Activated CD8-positive, alpha-beta T cell treated with anti-CD3 and anti-CD28 coated beads, Interleukin-2, amount 10 ng/mL, durations not matched to agents 7 days and 5 days (primary cell): Measurements from ENCODE around the gene TRIM23. TPM values are rescaled to one million over a fixed set of nuclear protein-coding genes. Genes with fewer than 3 reads are reported as not detected.
A peak's percentile ranks its signal among the peaks of the same experiment; 100 is the strongest.

Experiments used
- ATAC-seq: fragments of 150-1000 bp; cut with Tn5 transposase; one replicate; pipeline ENCODE4 v1.10.0; 2021; ENCODE audit warnings: moderate library complexity
- CTCF ChIA-PET: fragments of 350-600 bp; sonication (Branson Sonifier 250); formaldehyde crosslinking; loops from one replicate; lab custom pipeline; 2021; ENCODE audit warnings: antibody characterized with exemption; lab: Charles Lee
- POLR2A ChIA-PET: fragments of 350-600 bp; sonication (Branson Sonifier 250); formaldehyde crosslinking; loops from one replicate; lab custom pipeline; 2021; ENCODE audit warnings: antibody characterized with exemption; lab: Charles Lee
- DNase-seq: peaks from one replicate; pipeline ENCODE4 v3.0.0-alpha.2; 2020
- H3K27ac Mint-ChIP-seq: one replicate; pipeline ENCODE4 v1.8.0; 2021; ENCODE audit warnings: mild to moderate bottlenecking, mixed read lengths
- H3K27me3 Mint-ChIP-seq: one replicate; pipeline ENCODE4 v1.8.0; 2021; ENCODE audit warnings: low read depth, mixed read lengths
- H3K36me3 Mint-ChIP-seq: one replicate; pipeline ENCODE4 v1.8.0; 2021; ENCODE audit warnings: low read depth, mixed read lengths
- H3K4me1 Mint-ChIP-seq: one replicate; pipeline ENCODE4 v1.8.0; 2021; ENCODE audit warnings: low read depth, mixed read lengths
- H3K4me3 Mint-ChIP-seq: one replicate; pipeline ENCODE4 v1.8.0; 2021; ENCODE audit warnings: mild to moderate bottlenecking, mixed read lengths
- H3K9me3 Mint-ChIP-seq: one replicate; pipeline ENCODE4 v1.8.0; 2022; ENCODE audit warnings: mixed read lengths; ENCODE audit not compliant: insufficient read depth
- total RNA-seq, 2 experiments: library from RNA; stranded (reverse); gene quantifications; one replicate each; pipeline ENCODE4 v1.2.3, GENCODE V29; 2021

The TRIM23 gene
- 1 to 10 TPM; 7.0 to 8.9 TPM for total RNA-seq

- Mint-ChIP-seq H3K36me3 (peaks cover 8% of the 10 kb centered on the region), H3K4me3 (peak within 1 kb of the TSS; percentile 89), H3K9me3 (no peaks in the 10 kb centered on the region), H3K4me1 (peaks cover 31% of the 10 kb centered on the region), H3K27ac (peak within 1 kb of the TSS; percentile 97), H3K27me3 (no peaks in the 10 kb centered on the region)
- peak; percentile 95 for DNase-seq
- CTCF ChIA-PET, result interaction anchor here (0.6 to 1.6 kb wide), 7 partner anchors 10 to 141 kb away, joined by 3 to 8 read pairs (median 3); no protein-coding TSS in a partner anchor
- ATAC-seq, result peak; percentile 98
- POLR2A ChIA-PET, result interaction anchor here (0.7 to 2.0 kb wide), 9 partner anchors 11 to 343 kb away, joined by 3 to 25 read pairs (median 4); partner anchors contain the start of genes CENPK, ERBIN and PPWD1
Observed at GRCh38 chr5:65624025-65624570, at the start of gene TRIM23. TRIM23 (minus strand) TSS chr5:65624333; CDS start chr5:65624274, 59 bp downstream.

GRCh38 chr5:65672796-65673195, 48.7 kb upstream of the TRIM23 start:
- ChIA-PET POLR2A (no interaction called here), CTCF (no interaction called here)
- Mint-ChIP-seq H3K4me1 (no peaks in the 10 kb centered on the region), H3K27ac (no peak overlapping the region), H3K27me3 (no peaks in the 10 kb centered on the region), H3K4me3 (no peak overlapping the region), H3K9me3 (no peaks in the 10 kb centered on the region), H3K36me3 (peaks cover 29% of the 10 kb centered on the region)
- DNase-seq (no peak), ATAC-seq (no peak)

- no peaks in the 10 kb centered on the region for H3K27me3 Mint-ChIP-seq
- CTCF ChIA-PET, result no interaction called here
- no peaks in the 10 kb centered on the region for H3K9me3 Mint-ChIP-seq
- ATAC-seq, result no peak
- peaks cover 18% of the 10 kb centered on the region for H3K36me3 Mint-ChIP-seq
- H3K4me3 Mint-ChIP-seq, result no peak overlapping the region
- POLR2A ChIA-PET, result no interaction called here
- H3K27ac Mint-ChIP-seq, result no peak overlapping the region
- no peak for DNase-seq
- peaks cover 1% of the 10 kb centered on the region for H3K4me1 Mint-ChIP-seq
Observed at GRCh38 chr5:65668696-65669095, 44.6 kb upstream of the TRIM23 start.

- H3K9me3 Mint-ChIP-seq, result no peaks in the 10 kb centered on the region
- no peak overlapping the region for H3K27ac Mint-ChIP-seq
- H3K36me3 Mint-ChIP-seq, result peaks cover 17% of the 10 kb centered on the region
- ChIA-PET POLR2A (no interaction called here), CTCF (interaction anchor here (1.0 kb wide), 1 partner anchor 15 kb away, joined by 3 read pairs; no protein-coding TSS in a partner anchor)
- no peak for ATAC-seq
- DNase-seq, result no peak
- H3K4me3 Mint-ChIP-seq, result no peak overlapping the region
- peaks cover 2% of the 10 kb centered on the region for H3K4me1 Mint-ChIP-seq
- no peaks in the 10 kb centered on the region for H3K27me3 Mint-ChIP-seq
Observed at GRCh38 chr5:65663804-65664521, 39.8 kb upstream of the TRIM23 start.

GRCh38 chr5:65654713-65655112, 30.6 kb upstream of the TRIM23 start:
- ATAC-seq, result no peak
- no peak for DNase-seq
- CTCF ChIA-PET, result no interaction called here
- Mint-ChIP-seq H3K4me1 (no peaks in the 10 kb centered on the region), H3K36me3 (peaks cover 19% of the 10 kb centered on the region), H3K27me3 (no peaks in the 10 kb centered on the region), H3K27ac (no peak overlapping the region), H3K4me3 (no peak overlapping the region), H3K9me3 (no peaks in the 10 kb centered on the region)
- POLR2A ChIA-PET, result no interaction called here

- ATAC-seq (no peak), DNase-seq (no peak)
- Mint-ChIP-seq H3K4me3 (no peak overlapping the region), H3K27ac (no peak overlapping the region), H3K27me3 (no peaks in the 10 kb centered on the region), H3K4me1 (no peaks in the 10 kb centered on the region), H3K9me3 (no peaks in the 10 kb centered on the region), H3K36me3 (peaks cover 20% of the 10 kb centered on the region)
- POLR2A ChIA-PET, result interaction anchor here (0.7 to 1.7 kb wide), 3 partner anchors 27 to 190 kb away, joined by 3 to 5 read pairs (median 3); partner anchors contain the start of genes CENPK, PPWD1 and TRIM23
- CTCF ChIA-PET, result interaction anchor here (0.6 to 1.4 kb wide), 4 partner anchors 10 to 60 kb away, joined by 3 read pairs; no protein-coding TSS in a partner anchor
Observed at GRCh38 chr5:65651144-65651543, 27.0 kb upstream of the TRIM23 start.

- CTCF ChIA-PET, result no interaction called here
- H3K4me3 Mint-ChIP-seq, result no peak overlapping the region
- no peak for DNase-seq
- POLR2A ChIA-PET, result no interaction called here
- no peak overlapping the region for H3K27ac Mint-ChIP-seq
- no peak for ATAC-seq
- no peaks in the 10 kb centered on the region for H3K9me3 Mint-ChIP-seq
- no peaks in the 10 kb centered on the region for H3K4me1 Mint-ChIP-seq
- peaks cover 19% of the 10 kb centered on the region for H3K36me3 Mint-ChIP-seq
- H3K27me3 Mint-ChIP-seq, result no peaks in the 10 kb centered on the region
Observed at GRCh38 chr5:65647941-65648340, 23.8 kb upstream of the TRIM23 start.

GRCh38 chr5:65646938-65647337, 22.8 kb upstream of the TRIM23 start:
- ATAC-seq (no peak), DNase-seq (no peak)
- Mint-ChIP-seq H3K36me3 (peaks cover 16% of the 10 kb centered on the region), H3K27ac (no peak overlapping the region), H3K9me3 (no peaks in the 10 kb centered on the region), H3K27me3 (no peaks in the 10 kb centered on the region), H3K4me1 (no peaks in the 10 kb centered on the region), H3K4me3 (no peak overlapping the region)
- ChIA-PET POLR2A (no interaction called here), CTCF (no interaction called here)

GRCh38 chr5:65640240-65640639, 16.1 kb upstream of the TRIM23 start:
- H3K9me3 Mint-ChIP-seq, result no peaks in the 10 kb centered on the region
- peaks cover 25% of the 10 kb centered on the region for H3K36me3 Mint-ChIP-seq
- ATAC-seq (no peak), DNase-seq (no peak)
- H3K4me3 Mint-ChIP-seq, result no peak overlapping the region
- no peak overlapping the region for H3K27ac Mint-ChIP-seq
- H3K27me3 Mint-ChIP-seq, result no peaks in the 10 kb centered on the region
- ChIA-PET CTCF (no interaction called here), POLR2A (no interaction called here)
- no peaks in the 10 kb centered on the region for H3K4me1 Mint-ChIP-seq

- DNase-seq (no peak), ATAC-seq (no peak)
- no peaks in the 10 kb centered on the region for H3K9me3 Mint-ChIP-seq
- H3K27ac Mint-ChIP-seq, result no peak overlapping the region
- H3K4me3 Mint-ChIP-seq, result no peak overlapping the region
- peaks cover 18% of the 10 kb centered on the region for H3K4me1 Mint-ChIP-seq
- H3K36me3 Mint-ChIP-seq, result peaks cover 19% of the 10 kb centered on the region
- ChIA-PET POLR2A (no interaction called here), CTCF (no interaction called here)
- no peaks in the 10 kb centered on the region for H3K27me3 Mint-ChIP-seq
Observed at GRCh38 chr5:65630981-65631380, 6.8 kb upstream of the TRIM23 start.

GRCh38 chr5:65625743-65626142, 1.6 kb upstream of the TRIM23 start:
- H3K36me3 Mint-ChIP-seq, result peaks cover 18% of the 10 kb centered on the region
- ChIA-PET CTCF (interaction anchor here (1.4 kb wide), 1 partner anchor 63 kb away, joined by 4 read pairs; the partner anchor contains the start of genes CENPK and PPWD1), POLR2A (interaction anchor here (0.6 to 1.5 kb wide), 4 partner anchors 63 to 1542 kb away, joined by 3 to 7 read pairs (median 5); partner anchors contain the start of genes CENPK and PPWD1)
- peaks cover 36% of the 10 kb centered on the region for H3K4me1 Mint-ChIP-seq
- peak overlapping the region; percentile 73 for H3K27ac Mint-ChIP-seq
- DNase-seq, result no peak
- ATAC-seq, result no peak
- H3K4me3 Mint-ChIP-seq, result peak overlapping the region; percentile 89
- no peaks in the 10 kb centered on the region for H3K9me3 Mint-ChIP-seq
- H3K27me3 Mint-ChIP-seq, result no peaks in the 10 kb centered on the region
